Mesangial cell (primary cell): ENCODE data around the gene RAB4A. TPM values are rescaled to one million over a fixed set of nuclear protein-coding genes. Genes with fewer than 3 reads are reported as not detected.

Experiments used
- total RNA-seq: library from RNA; depleted of rRNA; stranded (reverse); fragments of >200 nt; gene quantifications from 2 replicates; pipeline ENCODE4 v1.2.3, GENCODE V29; 2015

Gene RAB4A, protein sequence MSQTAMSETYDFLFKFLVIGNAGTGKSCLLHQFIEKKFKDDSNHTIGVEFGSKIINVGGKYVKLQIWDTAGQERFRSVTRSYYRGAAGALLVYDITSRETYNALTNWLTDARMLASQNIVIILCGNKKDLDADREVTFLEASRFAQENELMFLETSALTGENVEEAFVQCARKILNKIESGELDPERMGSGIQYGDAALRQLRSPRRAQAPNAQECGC
- 19.7 and 24.1 TPM in 2 replicates for total RNA-seq

DNA sequence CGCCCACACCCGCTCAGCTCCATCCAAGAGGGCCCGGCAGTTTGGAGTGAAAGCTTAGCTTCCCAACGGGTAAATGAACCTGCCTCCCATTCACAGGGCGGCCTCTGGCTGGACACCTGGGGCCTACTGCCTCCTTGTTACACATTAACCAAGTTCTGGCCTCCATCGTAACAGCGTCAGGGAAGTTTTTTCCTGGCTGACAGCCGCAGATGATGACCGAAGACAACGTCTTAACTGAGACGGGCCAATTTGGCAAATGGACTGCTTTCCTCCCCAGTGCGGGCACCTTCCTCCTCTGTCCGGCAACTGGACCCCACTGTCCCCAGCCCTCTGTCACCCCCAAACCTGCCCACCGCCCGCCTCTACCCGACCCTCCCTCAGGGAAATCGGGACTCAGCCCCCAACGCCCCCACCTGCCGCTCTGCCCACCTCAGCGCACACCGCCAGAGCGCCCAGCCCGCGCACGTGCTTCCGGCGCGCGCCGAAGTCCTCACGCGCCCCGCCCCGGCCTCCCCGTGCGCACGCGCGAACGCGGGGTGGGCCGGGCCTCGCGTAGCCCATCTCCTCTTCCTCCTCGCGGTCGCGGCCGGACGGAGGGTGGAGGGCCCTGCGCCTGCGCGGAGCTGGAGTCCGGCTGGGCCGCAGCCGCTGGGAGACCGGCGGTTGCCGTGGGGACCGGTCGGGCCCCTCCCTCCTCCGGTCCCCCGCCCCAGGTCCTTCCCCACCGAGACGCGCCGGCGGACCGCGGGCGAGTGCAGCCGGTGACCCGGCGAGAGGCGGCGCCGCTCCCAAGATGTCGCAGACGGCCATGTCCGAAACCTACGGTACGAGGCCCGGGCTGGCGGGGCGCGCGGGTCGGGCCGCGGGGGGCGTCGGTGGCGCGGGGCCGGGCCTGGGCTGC, at the start of gene RAB4A:
Gene RAB4A (plus strand): TSS at position 565 of the 901 bp plus-strand sequence. CDS start 229 bp downstream, at position 794.

GRCh38 chr1:229342656-229343569, 72.0 kb downstream of the RAB4A start, which contains the start of gene CCSAP:
Gene CCSAP (minus strand): TSS chr1:229343047. CDS start chr1:229342465, 582 bp downstream.

Other genes starting within 250 kb of the RAB4A start
- gene CCSAP, start 71.9 kb downstream of the RAB4A start, total RNA-seq = 1.4 and 5.1 TPM in 2 replicates
- 0.63 and 0.65 TPM in 2 replicates for gene ACTA1, start 163.0 kb downstream of the RAB4A start, total RNA-seq
- 41.8 and 72.8 TPM in 2 replicates for gene NUP133, start 237.2 kb downstream of the RAB4A start, total RNA-seq